Osteoblast (primary cell): ENCODE data around the gene COG4. TPM values are rescaled to one million over a fixed set of nuclear protein-coding genes. Genes with fewer than 3 reads are reported as not detected.
A peak's percentile ranks its signal among the peaks of the same experiment; 100 is the strongest.

ENCODE experiments used
- DNase-seq: peaks from one replicate; pipeline ENCODE4 v3.0.0; 2011; ENCODE audit warnings: low spot score, mixed read lengths; ENCODE audit not compliant: insufficient read length; ENCODE audit errors: missing footprints
- H2AFZ ChIP-seq: 2 replicates; pipeline ENCODE4 v1.6.0; 2011; ENCODE audit warnings: mild to moderate bottlenecking, low read length
- H3K27ac ChIP-seq: 2 replicates; pipeline ENCODE4 v1.5.1; 2011; ENCODE audit warnings: mild to moderate bottlenecking, low read depth, low read length, moderate library complexity
- H3K27me3 ChIP-seq: 2 replicates; pipeline ENCODE4 v1.6.0; 2012; ENCODE audit warnings: mild to moderate bottlenecking, control low read depth, inconsistent platforms, low read length, moderate library complexity; ENCODE audit not compliant: insufficient read depth
- H3K36me3 ChIP-seq: 2 replicates; pipeline ENCODE4 v1.5.1; 2011; ENCODE audit warnings: mild to moderate bottlenecking, low read length, control low read depth, moderate library complexity; ENCODE audit not compliant: insufficient read depth
- H3K4me1 ChIP-seq: 2 replicates; pipeline ENCODE4 v1.5.1; 2011; ENCODE audit warnings: mild to moderate bottlenecking, low read length, control low read depth, moderate library complexity; ENCODE audit not compliant: insufficient read depth
- H3K4me2 ChIP-seq: 2 replicates; pipeline ENCODE4 v1.6.0; 2011; ENCODE audit warnings: mild to moderate bottlenecking, low read length; ENCODE audit not compliant: insufficient read depth
- H3K4me3 ChIP-seq: fragments of 200-600 bp; sonication (generic); 3 replicates; pipeline ENCODE4 v1.5.1; 2012; ENCODE audit warnings: mild to moderate bottlenecking, low read length, inconsistent platforms; ENCODE audit not compliant: insufficient read depth
- H3K79me2 ChIP-seq: 2 replicates; pipeline ENCODE4 v1.6.0; 2012; ENCODE audit warnings: mild to moderate bottlenecking, low read length, control low read depth, inconsistent platforms; ENCODE audit not compliant: insufficient read depth
- H3K9me3 ChIP-seq: 2 replicates; pipeline ENCODE4 v1.5.1; 2011; ENCODE audit warnings: low read depth, low read length, control low read depth
- H4K20me1 ChIP-seq: 2 replicates; pipeline ENCODE4 v1.6.0; 2012; ENCODE audit warnings: mild to moderate bottlenecking, low read length, control low read depth; ENCODE audit not compliant: insufficient read depth
- CTCF ChIP-seq: IDR thresholded peaks from 2 replicates; pipeline ENCODE4 v1.5.1; 2011; ENCODE audit warnings: mild to moderate bottlenecking, low read depth, low read length, moderate library complexity; ENCODE audit errors: extremely low read depth
- total RNA-seq: library from RNA; depleted of rRNA; stranded (reverse); fragments of >200 nt; gene quantifications from 2 replicates; pipeline ENCODE4 v1.2.3, GENCODE V29; 2012

The COG4 gene
- total RNA-seq, 1 donor: 61.5 TPM

- Histone ChIP-seq H4K20me1 (peaks cover 46% of the 10 kb centered on the region), H3K27me3 (no peaks in the 10 kb centered on the region), H2AFZ (no peak overlapping the region), H3K4me1 (peaks cover 41% of the 10 kb centered on the region), H3K9me3 (no peaks in the 10 kb centered on the region), H3K27ac (peak overlapping the region; percentile 70), H3K4me2 (peak overlapping the region; percentile 98), H3K79me2 (peaks cover 47% of the 10 kb centered on the region), H3K4me3 (peak overlapping the region; percentile 82), H3K36me3 (peaks cover 5% of the 10 kb centered on the region)
- TF ChIP-seq CTCF: no peak
- DNase-seq: peak; percentile 93
Observed at GRCh38 chr16:70437017-70437581, 86.3 kb downstream of the COG4 start.

GRCh38 chr16:70434484-70435260 is 88.7 kb downstream of the COG4 start:
- H3K9me3 ChIP-seq: no peaks in the 10 kb centered on the region
- no peak for DNase-seq
- peaks cover 5% of the 10 kb centered on the region for H3K36me3 ChIP-seq
- H3K4me3 ChIP-seq: no peak overlapping the region
- H3K4me1 ChIP-seq: peaks cover 52% of the 10 kb centered on the region
- no peaks in the 10 kb centered on the region for H3K27me3 ChIP-seq
- H3K4me2 ChIP-seq: no peak overlapping the region
- H2AFZ ChIP-seq: no peak overlapping the region
- TF ChIP-seq CTCF: no peak
- no peak overlapping the region for H3K27ac ChIP-seq
- peaks cover 67% of the 10 kb centered on the region for H3K79me2 ChIP-seq
- peaks cover 57% of the 10 kb centered on the region for H4K20me1 ChIP-seq

- Histone ChIP-seq H3K4me1 (peaks cover 59% of the 10 kb centered on the region), H3K79me2 (peaks cover 74% of the 10 kb centered on the region), H3K4me3 (no peak overlapping the region), H3K9me3 (no peaks in the 10 kb centered on the region), H3K4me2 (peak overlapping the region; percentile 21), H3K36me3 (peaks cover 5% of the 10 kb centered on the region), H3K27ac (peak overlapping the region; percentile 40), H4K20me1 (peaks cover 64% of the 10 kb centered on the region), H2AFZ (no peak overlapping the region), H3K27me3 (no peaks in the 10 kb centered on the region)
- peak; percentile 95 for DNase-seq
- TF ChIP-seq CTCF: no peak
Observed at GRCh38 chr16:70433458-70434103, 89.8 kb downstream of the COG4 start.
